ENCODE results near the gene SLC27A4. TPM values are rescaled to one million over a fixed set of nuclear protein-coding genes. Genes with fewer than 3 reads are reported as not detected.

Gene SLC27A4
- total and polyA plus RNA-seq, 2 of the 13 experiments (the other 11 are each of a cell fraction or from before 2014, with no cell fraction given) = 10.6 to 18.8 TPM

GRCh38 chr9:128393970-128394369, 53.6 kb downstream of the SLC27A4 start (continued):
- TF ChIP-seq, protein P1, sequence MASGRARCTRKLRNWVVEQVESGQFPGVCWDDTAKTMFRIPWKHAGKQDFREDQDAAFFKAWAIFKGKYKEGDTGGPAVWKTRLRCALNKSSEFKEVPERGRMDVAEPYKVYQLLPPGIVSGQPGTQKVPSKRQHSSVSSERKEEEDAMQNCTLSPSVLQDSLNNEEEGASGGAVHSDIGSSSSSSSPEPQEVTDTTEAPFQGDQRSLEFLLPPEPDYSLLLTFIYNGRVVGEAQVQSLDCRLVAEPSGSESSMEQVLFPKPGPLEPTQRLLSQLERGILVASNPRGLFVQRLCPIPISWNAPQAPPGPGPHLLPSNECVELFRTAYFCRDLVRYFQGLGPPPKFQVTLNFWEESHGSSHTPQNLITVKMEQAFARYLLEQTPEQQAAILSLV (CRISPR knock-in tag; IDR thresholded peaks at IDR 0.05; ENCODE audit: borderline replicate concordance) = no peak
- TF ChIP-seq MYC (CRISPR knock-in tag; IDR thresholded peaks at IDR 0.05; ENCODE audit: borderline replicate concordance) = no peak
- TF ChIP-seq, protein P2, sequence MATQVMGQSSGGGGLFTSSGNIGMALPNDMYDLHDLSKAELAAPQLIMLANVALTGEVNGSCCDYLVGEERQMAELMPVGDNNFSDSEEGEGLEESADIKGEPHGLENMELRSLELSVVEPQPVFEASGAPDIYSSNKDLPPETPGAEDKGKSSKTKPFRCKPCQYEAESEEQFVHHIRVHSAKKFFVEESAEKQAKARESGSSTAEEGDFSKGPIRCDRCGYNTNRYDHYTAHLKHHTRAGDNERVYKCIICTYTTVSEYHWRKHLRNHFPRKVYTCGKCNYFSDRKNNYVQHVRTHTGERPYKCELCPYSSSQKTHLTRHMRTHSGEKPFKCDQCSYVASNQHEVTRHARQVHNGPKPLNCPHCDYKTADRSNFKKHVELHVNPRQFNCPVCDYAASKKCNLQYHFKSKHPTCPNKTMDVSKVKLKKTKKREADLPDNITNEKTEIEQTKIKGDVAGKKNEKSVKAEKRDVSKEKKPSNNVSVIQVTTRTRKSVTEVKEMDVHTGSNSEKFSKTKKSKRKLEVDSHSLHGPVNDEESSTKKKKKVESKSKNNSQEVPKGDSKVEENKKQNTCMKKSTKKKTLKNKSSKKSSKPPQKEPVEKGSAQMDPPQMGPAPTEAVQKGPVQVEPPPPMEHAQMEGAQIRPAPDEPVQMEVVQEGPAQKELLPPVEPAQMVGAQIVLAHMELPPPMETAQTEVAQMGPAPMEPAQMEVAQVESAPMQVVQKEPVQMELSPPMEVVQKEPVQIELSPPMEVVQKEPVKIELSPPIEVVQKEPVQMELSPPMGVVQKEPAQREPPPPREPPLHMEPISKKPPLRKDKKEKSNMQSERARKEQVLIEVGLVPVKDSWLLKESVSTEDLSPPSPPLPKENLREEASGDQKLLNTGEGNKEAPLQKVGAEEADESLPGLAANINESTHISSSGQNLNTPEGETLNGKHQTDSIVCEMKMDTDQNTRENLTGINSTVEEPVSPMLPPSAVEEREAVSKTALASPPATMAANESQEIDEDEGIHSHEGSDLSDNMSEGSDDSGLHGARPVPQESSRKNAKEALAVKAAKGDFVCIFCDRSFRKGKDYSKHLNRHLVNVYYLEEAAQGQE (IDR thresholded peaks at IDR 0.05; ENCODE audit: borderline replicate concordance in 1 of 2, low read depth in 1 of 2, low read length in 2 of 2) = peak in 1 of 2 experiments; percentile 58; a peak in 1 of 4 replicates
- TF ChIP-seq KLF9 (CRISPR knock-in tag; IDR thresholded peaks at IDR 0.05; ENCODE audit: low read depth) = no peak
- no peak for TF ChIP-seq ZNF44 (CRISPR knock-in tag; IDR thresholded peaks at IDR 0.05)

DNA sequence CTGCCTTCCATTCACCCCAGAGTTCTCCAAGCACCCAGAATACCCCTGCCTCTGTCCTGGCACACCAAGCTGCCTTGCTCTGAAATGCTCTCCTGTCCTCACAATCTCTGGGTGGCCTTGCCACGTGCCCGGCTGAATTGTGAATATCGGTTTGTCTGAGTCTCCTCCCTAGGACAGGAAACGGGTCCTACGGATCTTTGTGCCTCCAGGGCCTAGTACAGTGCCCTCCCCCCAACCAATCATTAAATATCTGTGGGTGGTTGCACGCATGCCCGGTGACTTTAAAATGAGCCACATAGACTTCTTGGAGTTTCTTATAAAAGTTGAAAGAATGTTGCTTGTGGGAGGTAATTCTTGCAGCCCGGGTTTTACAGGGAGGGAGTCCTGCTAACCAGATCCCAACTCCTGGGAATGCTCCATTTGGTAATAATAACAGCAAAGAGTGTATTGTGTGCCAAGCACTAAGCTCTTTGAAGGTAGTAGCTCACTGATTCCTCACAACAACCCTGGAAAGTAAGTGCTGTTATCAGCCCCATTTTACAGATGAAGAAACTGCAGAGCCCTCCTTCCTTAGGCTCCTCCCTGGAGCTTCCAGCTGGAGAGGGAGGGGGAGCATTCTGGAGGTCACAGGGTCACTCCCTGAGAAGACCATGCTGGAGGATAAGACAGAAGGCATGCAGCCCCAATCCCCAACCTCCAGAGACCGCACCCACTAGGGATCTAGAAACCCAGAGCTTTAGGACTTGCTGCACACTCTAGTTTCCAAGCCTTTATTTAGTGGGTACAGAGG, 54.2 kb downstream of the SLC27A4 start:
- POLR2A ChIA-PET = interaction anchor here (1.3 kb wide), 1 partner anchor 23 kb away, joined by 3 read pairs; the partner anchor contains the start of gene URM1
- no peak for TF ChIP-seq HNF1A (IDR thresholded peaks at IDR 0.05; ENCODE audit: low read depth)
- no peak for TF ChIP-seq HNF1A (CRISPR knock-in tag; IDR thresholded peaks at IDR 0.05; ENCODE audit: borderline replicate concordance)
- no peak for TF ChIP-seq ZMYM3 (CRISPR knock-in tag; IDR thresholded peaks at IDR 0.05)
- TF ChIP-seq ZNF629 (CRISPR knock-in tag; conservative IDR thresholded peaks at IDR 0.05) = peak; percentile 50
- no peak for TF ChIP-seq FOXO4 (CRISPR knock-in tag; conservative IDR thresholded peaks at IDR 0.05)
- TF ChIP-seq DR1 (CRISPR knock-in tag; IDR thresholded peaks at IDR 0.05) = no peak

More for the DNA sequence above, 54.2 kb downstream of the SLC27A4 start:
- ATAC-seq (no peak; the same call in 1 of the 3 replicates), FAIRE-seq (no peak), DNase-seq (ENCODE audit: low spot score) (no peak)
- intact Hi-C loops (cut with micrococcal nuclease; ENCODE audit: unreplicated experiment) (no loop called here), in situ Hi-C loops (cut with HindIII; ENCODE audit: extremely low pct_ligation_motif_present, low pct_unique_long_range_greater_than_20kb) (no loop called here)
- Histone ChIP-seq H3K27me3 (ENCODE audit: control insufficient read depth in 1 of 2, insufficient read depth in 2 of 2, low read length in 2 of 2) (peaks cover 2 to 13% of the 10 kb centered on the region in 2 experiments; a peak in 2 of 5 replicates), H3K9me3 (ENCODE audit: low read length) (no peaks in the 10 kb centered on the region), H3K9ac (ENCODE audit: insufficient read depth, low read depth, low read length) (no peak overlapping the region), H3K36me3 (replicated peaks in 1 of 2; ENCODE audit: control insufficient read depth in 1 of 2, insufficient read depth in 2 of 2, low read length in 2 of 2) (peaks cover 3 to 8% of the 10 kb centered on the region in 2 experiments; a peak in 2 of 5 replicates), H4K20me1 (ENCODE audit: insufficient read depth, low read length) (no peaks in the 10 kb centered on the region), H2AFZ (ENCODE audit: low read length) (no peak overlapping the region), H3K4me1 (ENCODE audit: insufficient read depth, low read length) (peaks cover 28% of the 10 kb centered on the region), H3K4me2 (ENCODE audit: low read depth, low read length) (peak overlapping the region; percentile 27; the same call in 1 of the 2 replicates), H3K27ac (ENCODE audit: extremely low read length, insufficient read depth, low read length) (no peak overlapping the region), H3K79me2 (ENCODE audit: insufficient read depth, low read length) (no peaks in the 10 kb centered on the region), H3K4me3 (replicated peaks in 1 of 3; ENCODE audit: insufficient read depth in 1 of 3, low read depth in 2 of 3, low read length in 3 of 3) (no peak overlapping the region)
- 33% methylated on average over 9 of the region's 9 CpGs for WGBS (ENCODE audit: low lambda C conversion rate)
- CTCF ChIA-PET (ENCODE audit: low intra/inter-chr PET ratio, low total read pairs) = no interaction called here
- BruUV-seq (replicated peaks) = no TSS peak
